OCI-LY1 (cell line): ENCODE data around the gene DDIT4.

Source experiments
- EZH2 ChIP-seq: fragments of 200-600 bp; sonication (generic), shearing (Covaris generic); IDR thresholded peaks from 2 replicates; pipeline ENCODE4 v1.8.0; 2017; ENCODE audit warnings: borderline replicate concordance, mixed run types, mild to moderate bottlenecking, antibody characterized with exemption, low read length, moderate library complexity, mixed read lengths
- TF ChIP-seq, protein P1 (sequence below): fragments of 200-600 bp; sonication (generic), shearing (Covaris generic); IDR thresholded peaks from 2 replicates; pipeline ENCODE4 v1.5.1; 2017; ENCODE audit warnings: mild to moderate bottlenecking, antibody characterized with exemption, low read length, moderate library complexity, mixed read lengths

DNA sequence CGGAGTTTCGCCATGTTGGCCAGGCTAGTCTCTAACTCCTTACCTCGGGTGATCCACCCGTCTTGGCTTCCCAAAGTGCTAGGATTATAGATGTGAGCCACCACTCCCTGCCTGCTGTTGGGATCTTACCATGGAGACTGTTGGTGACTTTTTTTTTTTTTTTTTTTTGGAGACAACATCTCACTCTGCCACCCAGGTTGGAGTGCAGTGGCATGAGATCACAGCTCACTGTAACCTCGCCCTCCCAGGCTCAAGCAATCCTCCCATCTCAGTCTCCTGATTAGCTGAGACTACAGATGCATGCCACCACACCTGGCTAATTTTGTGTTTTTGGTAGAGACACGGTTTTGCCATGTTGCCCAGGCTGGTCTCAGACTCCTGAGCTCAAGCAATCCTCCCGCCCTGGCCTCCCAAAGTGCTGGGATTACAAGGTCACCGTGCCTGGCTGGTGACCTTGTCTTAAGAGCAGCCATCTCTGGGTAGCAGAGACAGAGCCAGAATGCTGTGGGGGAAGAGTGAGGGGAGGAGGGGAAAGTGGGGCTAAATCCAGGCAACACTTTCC, 32.0 kb upstream of the DDIT4 start:
- TF ChIP-seq, protein P1, sequence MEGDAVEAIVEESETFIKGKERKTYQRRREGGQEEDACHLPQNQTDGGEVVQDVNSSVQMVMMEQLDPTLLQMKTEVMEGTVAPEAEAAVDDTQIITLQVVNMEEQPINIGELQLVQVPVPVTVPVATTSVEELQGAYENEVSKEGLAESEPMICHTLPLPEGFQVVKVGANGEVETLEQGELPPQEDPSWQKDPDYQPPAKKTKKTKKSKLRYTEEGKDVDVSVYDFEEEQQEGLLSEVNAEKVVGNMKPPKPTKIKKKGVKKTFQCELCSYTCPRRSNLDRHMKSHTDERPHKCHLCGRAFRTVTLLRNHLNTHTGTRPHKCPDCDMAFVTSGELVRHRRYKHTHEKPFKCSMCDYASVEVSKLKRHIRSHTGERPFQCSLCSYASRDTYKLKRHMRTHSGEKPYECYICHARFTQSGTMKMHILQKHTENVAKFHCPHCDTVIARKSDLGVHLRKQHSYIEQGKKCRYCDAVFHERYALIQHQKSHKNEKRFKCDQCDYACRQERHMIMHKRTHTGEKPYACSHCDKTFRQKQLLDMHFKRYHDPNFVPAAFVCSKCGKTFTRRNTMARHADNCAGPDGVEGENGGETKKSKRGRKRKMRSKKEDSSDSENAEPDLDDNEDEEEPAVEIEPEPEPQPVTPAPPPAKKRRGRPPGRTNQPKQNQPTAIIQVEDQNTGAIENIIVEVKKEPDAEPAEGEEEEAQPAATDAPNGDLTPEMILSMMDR: no peak
- TF ChIP-seq EZH2: no peak
